Panc1 (cell line): ENCODE measurements around the gene LRRC42. TPM values are rescaled to one million over a fixed set of nuclear protein-coding genes. Genes with fewer than 3 reads are reported as not detected.

ENCODE experiments used
- ATAC-seq: fragments of 200-7000 bp; cut with Tn5 transposase; 2 replicates; pipeline ENCODE4 v1.9.1; 2020; ENCODE audit warnings: mild to moderate bottlenecking, moderate library complexity
- BruUV-seq: library from RNA; stranded (reverse); fragments of 400-500 nt; replicated peaks from 2 replicates; lab custom pipeline; 2021; lab: Mats Ljungman, UMichigan
- CTCF ChIA-PET: fragments of 300-600 bp; sonication (Branson Sonifier 250); formaldehyde crosslinking; loops from one replicate; lab custom pipeline; 2022; ENCODE audit warnings: antibody characterized with exemption; lab: Charles Lee
- POLR2A ChIA-PET: fragments of 300-600 bp; sonication (Branson Sonifier 250); formaldehyde crosslinking; loops from one replicate; lab custom pipeline; 2022; ENCODE audit warnings: antibody characterized with exemption; lab: Charles Lee
- DNase-seq: peaks from one replicate; pipeline ENCODE4 v3.0.0-alpha.2; 2010; ENCODE audit warnings: low read depth, low spot score
- H3K27ac ChIP-seq: 2 replicates; pipeline ENCODE4 v1.5.1; 2011; ENCODE audit warnings: mild to moderate bottlenecking, low read length, inconsistent platforms
- H3K27me3 ChIP-seq: fragments of 200-500 bp; sonication (Bioruptor generic); 2 replicates; pipeline ENCODE4 v1.6.0; 2014; ENCODE audit warnings: low read length, inconsistent platforms; ENCODE audit not compliant: control insufficient read depth, insufficient read depth
- H3K36me3 ChIP-seq: fragments of 200-500 bp; sonication (Bioruptor generic); 2 replicates; pipeline ENCODE4 v1.5.1; 2014; ENCODE audit warnings: inconsistent platforms, mild to moderate bottlenecking, low read length, moderate library complexity; ENCODE audit not compliant: control insufficient read depth, insufficient read depth
- H3K4me1 ChIP-seq: 2 replicates; pipeline ENCODE4 v1.5.1; 2011; ENCODE audit warnings: inconsistent platforms, mild to moderate bottlenecking, low read length, moderate library complexity; ENCODE audit not compliant: control insufficient read depth, insufficient read depth
- H3K4me3 ChIP-seq, 2 experiments: 2 replicates each; pipeline ENCODE4 v1.5.1; 2011 to 2012; ENCODE audit warnings: low read depth in 2 of 2, low read length in 2 of 2, mild to moderate bottlenecking in 2 of 2, inconsistent platforms in 1 of 2, moderate library complexity in 1 of 2
- H3K9me3 ChIP-seq: fragments of 200-500 bp; sonication (Bioruptor generic); 2 replicates; pipeline ENCODE4 v1.5.1; 2014; ENCODE audit warnings: low read depth, mild to moderate bottlenecking, inconsistent platforms, low read length, moderate library complexity; ENCODE audit not compliant: control insufficient read depth, insufficient read depth
- POLR2AphosphoS5 ChIP-seq: IDR thresholded peaks from 2 replicates; pipeline ENCODE4 v1.6.1; 2012; ENCODE audit warnings: mild to moderate bottlenecking, low read depth, low read length, moderate library complexity
- SIN3A ChIP-seq: IDR thresholded peaks from 2 replicates; pipeline ENCODE4 v1.6.1; 2012; ENCODE audit warnings: low read depth, mild to moderate bottlenecking, low read length, moderate library complexity, borderline replicate concordance; ENCODE audit not compliant: insufficient read depth
- TCF7L2 ChIP-seq: IDR thresholded peaks from 2 replicates; pipeline ENCODE4 v1.6.1; 2011; ENCODE audit warnings: mild to moderate bottlenecking, low read depth, low read length, inconsistent platforms
- in situ Hi-C: cut with HindIII; loops from 2 replicates; pipeline ENCODE4 v1.10.0; 2016; ENCODE audit warnings: low sequenced_read_pairs, low pct_unique_long_range_greater_than_20kb
- intact Hi-C: fragments of 100-400 bp; cut with micrococcal nuclease; formaldehyde crosslinking; loops from one replicate; pipeline ENCODE4 v1.10.0; 2022; ENCODE audit not compliant: unreplicated experiment
- total RNA-seq: library from RNA; stranded (reverse); gene quantifications from one replicate; pipeline ENCODE4 v1.2.1, GENCODE V29; 2021; ENCODE audit not compliant: unreplicated experiment
- TF ChIP-seq, protein P1 (sequence below): fragments of 450-650 bp; IDR thresholded peaks from 2 replicates; pipeline ENCODE4 v1.5.1; 2017; ENCODE audit warnings: mild to moderate bottlenecking
- TF ChIP-seq, protein P2 (sequence below), 2 experiments: IDR thresholded peaks; 2 replicates each; pipeline ENCODE4 v1.6.1; 2011 to 2012; ENCODE audit warnings: low read depth in 2 of 2, control low read depth in 1 of 2, low read length in 1 of 2, mild to moderate bottlenecking in 1 of 2, moderate library complexity in 1 of 2; ENCODE audit not compliant: insufficient read depth in 1 of 2

LRRC42 gene
- total RNA-seq, 1 experiment from 2014 or later: 41.0 TPM

DNA sequence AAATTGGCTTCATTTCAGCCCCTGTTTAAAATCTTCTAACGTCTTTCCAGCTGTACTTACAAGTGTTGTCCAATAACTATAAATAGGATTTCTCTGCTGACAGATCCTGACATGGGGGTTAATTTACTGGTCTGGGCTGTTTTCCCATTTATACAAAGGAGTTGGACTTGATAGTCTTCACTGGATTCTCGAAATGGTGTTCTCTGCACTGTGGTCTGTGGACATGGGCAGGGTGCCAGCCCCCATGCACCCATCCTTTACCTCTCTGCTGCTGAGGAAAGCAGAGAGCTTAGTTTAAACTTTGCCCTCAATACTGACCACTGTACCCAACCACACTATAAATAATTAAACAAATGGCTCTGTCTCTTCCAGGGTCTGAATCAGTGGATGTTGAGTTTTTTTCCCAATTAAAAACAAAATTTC, 46.9 kb upstream of the LRRC42 start:
- no peak overlapping the region for H3K27ac ChIP-seq

DNA sequence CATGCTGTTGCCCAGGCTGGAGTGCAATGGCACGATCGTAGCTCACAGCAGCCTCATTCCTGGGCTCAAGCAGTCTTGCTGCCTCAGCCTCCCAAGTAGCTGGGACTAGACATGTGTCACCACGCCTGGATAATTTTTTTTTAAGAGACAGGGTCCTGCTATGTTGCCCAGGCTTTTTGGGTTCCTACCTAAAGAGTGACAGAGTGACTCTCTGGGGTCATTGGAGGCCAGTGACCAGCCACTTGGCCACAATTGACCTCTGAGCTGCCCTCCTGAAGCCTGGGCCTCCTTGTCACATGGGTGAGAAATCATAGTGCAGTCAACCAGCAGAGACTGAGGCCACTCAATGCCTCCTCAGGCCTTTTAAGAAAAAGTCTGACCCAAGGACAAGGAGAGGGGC, 46.4 kb upstream of the LRRC42 start:
- intact Hi-C loops: no loop called here
- Histone ChIP-seq H3K4me3 (no peak overlapping the region), H3K27ac (no peak overlapping the region), H3K27me3 (no peaks in the 10 kb centered on the region), H3K4me1 (0 out of 2 replicates have a peak, but pooled peaks cover 3% of the 10 kb centered on the region), H3K36me3 (no peaks in the 10 kb centered on the region), H3K9me3 (no peaks in the 10 kb centered on the region)
- no peak for TF ChIP-seq TCF7L2
- TF ChIP-seq, protein P1, sequence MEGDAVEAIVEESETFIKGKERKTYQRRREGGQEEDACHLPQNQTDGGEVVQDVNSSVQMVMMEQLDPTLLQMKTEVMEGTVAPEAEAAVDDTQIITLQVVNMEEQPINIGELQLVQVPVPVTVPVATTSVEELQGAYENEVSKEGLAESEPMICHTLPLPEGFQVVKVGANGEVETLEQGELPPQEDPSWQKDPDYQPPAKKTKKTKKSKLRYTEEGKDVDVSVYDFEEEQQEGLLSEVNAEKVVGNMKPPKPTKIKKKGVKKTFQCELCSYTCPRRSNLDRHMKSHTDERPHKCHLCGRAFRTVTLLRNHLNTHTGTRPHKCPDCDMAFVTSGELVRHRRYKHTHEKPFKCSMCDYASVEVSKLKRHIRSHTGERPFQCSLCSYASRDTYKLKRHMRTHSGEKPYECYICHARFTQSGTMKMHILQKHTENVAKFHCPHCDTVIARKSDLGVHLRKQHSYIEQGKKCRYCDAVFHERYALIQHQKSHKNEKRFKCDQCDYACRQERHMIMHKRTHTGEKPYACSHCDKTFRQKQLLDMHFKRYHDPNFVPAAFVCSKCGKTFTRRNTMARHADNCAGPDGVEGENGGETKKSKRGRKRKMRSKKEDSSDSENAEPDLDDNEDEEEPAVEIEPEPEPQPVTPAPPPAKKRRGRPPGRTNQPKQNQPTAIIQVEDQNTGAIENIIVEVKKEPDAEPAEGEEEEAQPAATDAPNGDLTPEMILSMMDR: no peak
- TF ChIP-seq, protein P2, sequence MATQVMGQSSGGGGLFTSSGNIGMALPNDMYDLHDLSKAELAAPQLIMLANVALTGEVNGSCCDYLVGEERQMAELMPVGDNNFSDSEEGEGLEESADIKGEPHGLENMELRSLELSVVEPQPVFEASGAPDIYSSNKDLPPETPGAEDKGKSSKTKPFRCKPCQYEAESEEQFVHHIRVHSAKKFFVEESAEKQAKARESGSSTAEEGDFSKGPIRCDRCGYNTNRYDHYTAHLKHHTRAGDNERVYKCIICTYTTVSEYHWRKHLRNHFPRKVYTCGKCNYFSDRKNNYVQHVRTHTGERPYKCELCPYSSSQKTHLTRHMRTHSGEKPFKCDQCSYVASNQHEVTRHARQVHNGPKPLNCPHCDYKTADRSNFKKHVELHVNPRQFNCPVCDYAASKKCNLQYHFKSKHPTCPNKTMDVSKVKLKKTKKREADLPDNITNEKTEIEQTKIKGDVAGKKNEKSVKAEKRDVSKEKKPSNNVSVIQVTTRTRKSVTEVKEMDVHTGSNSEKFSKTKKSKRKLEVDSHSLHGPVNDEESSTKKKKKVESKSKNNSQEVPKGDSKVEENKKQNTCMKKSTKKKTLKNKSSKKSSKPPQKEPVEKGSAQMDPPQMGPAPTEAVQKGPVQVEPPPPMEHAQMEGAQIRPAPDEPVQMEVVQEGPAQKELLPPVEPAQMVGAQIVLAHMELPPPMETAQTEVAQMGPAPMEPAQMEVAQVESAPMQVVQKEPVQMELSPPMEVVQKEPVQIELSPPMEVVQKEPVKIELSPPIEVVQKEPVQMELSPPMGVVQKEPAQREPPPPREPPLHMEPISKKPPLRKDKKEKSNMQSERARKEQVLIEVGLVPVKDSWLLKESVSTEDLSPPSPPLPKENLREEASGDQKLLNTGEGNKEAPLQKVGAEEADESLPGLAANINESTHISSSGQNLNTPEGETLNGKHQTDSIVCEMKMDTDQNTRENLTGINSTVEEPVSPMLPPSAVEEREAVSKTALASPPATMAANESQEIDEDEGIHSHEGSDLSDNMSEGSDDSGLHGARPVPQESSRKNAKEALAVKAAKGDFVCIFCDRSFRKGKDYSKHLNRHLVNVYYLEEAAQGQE (IDR thresholded peaks at IDR 0.05; ENCODE audit: insufficient read depth in 1 of 2, low read depth in 2 of 2, low read length in 1 of 2): no peak
- no peak for TF ChIP-seq POLR2AphosphoS5
- no peak for TF ChIP-seq SIN3A
- ChIA-PET CTCF (no interaction called here), POLR2A (no interaction called here)
- no peak for ATAC-seq
- in situ Hi-C loops: no loop called here
- BruUV-seq: no TSS peak
- DNase-seq: no peak

More for the DNA sequence above, 46.9 kb upstream of the LRRC42 start:
- no peaks in the 10 kb centered on the region for H3K36me3 ChIP-seq
- POLR2A ChIA-PET: no interaction called here
- in situ Hi-C loops: no loop called here
- H3K4me1 ChIP-seq: 0 out of 2 replicates have a peak, but pooled peaks cover 3% of the 10 kb centered on the region
- DNase-seq (no peak), ATAC-seq (no peak)
- H3K4me3 ChIP-seq: no peak overlapping the region
- CTCF ChIA-PET: no interaction called here
- TF ChIP-seq, protein P1: no peak
- no peak for TF ChIP-seq POLR2AphosphoS5
- TF ChIP-seq, protein P2 (IDR thresholded peaks at IDR 0.05; ENCODE audit: insufficient read depth in 1 of 2, low read depth in 2 of 2, low read length in 1 of 2): no peak
- BruUV-seq: no TSS peak
- intact Hi-C loops: no loop called here
- no peaks in the 10 kb centered on the region for H3K9me3 ChIP-seq
- H3K27me3 ChIP-seq: no peaks in the 10 kb centered on the region
